Smooth muscle cell (in vitro differentiated cells): ENCODE measurements around the gene NUDT14. TPM values are rescaled to one million over a fixed set of nuclear protein-coding genes. Genes with fewer than 3 reads are reported as not detected.

Experiments
- DNase-seq: peaks from one replicate; lab custom pipeline; 2025; ENCODE audit not compliant: unreplicated experiment; lab: John Stamatoyannopoulos, UW
- H2AFZ ChIP-seq: fragments of 200-600 bp; sonication (generic); 2 replicates; pipeline ENCODE4 v1.6.0; 2016; ENCODE audit warnings: antibody characterized with exemption, low read depth, mild to moderate bottlenecking
- H3F3A ChIP-seq: fragments of 200-600 bp; sonication (generic); 2 replicates; pipeline ENCODE4 v1.6.0; 2017; ENCODE audit warnings: antibody characterized with exemption, low read depth
- H3K27ac ChIP-seq: fragments of 200-600 bp; sonication (generic); 2 replicates; pipeline ENCODE4 v1.5.1; 2016; ENCODE audit warnings: low read depth, mild to moderate bottlenecking
- H3K27me3 ChIP-seq: fragments of 200-600 bp; sonication (generic); 2 replicates; pipeline ENCODE4 v1.6.1; 2016; ENCODE audit warnings: low read depth, mild to moderate bottlenecking
- H3K36me3 ChIP-seq: fragments of 200-600 bp; sonication (generic); 2 replicates; pipeline ENCODE4 v1.5.1; 2016; ENCODE audit warnings: low read depth
- H3K4me1 ChIP-seq: fragments of 200-600 bp; sonication (generic); 2 replicates; pipeline ENCODE4 v1.5.1; 2016; ENCODE audit warnings: low read depth
- H3K4me2 ChIP-seq: fragments of 200-600 bp; sonication (generic); 2 replicates; pipeline ENCODE4 v1.6.0; 2016; ENCODE audit warnings: mild to moderate bottlenecking
- H3K4me3 ChIP-seq: fragments of 200-600 bp; sonication (generic); 2 replicates; pipeline ENCODE4 v1.5.1; 2016; ENCODE audit warnings: mild to moderate bottlenecking
- H3K79me2 ChIP-seq: fragments of 200-600 bp; sonication (generic); 2 replicates; pipeline ENCODE4 v1.6.0; 2016; ENCODE audit warnings: low read depth, mild to moderate bottlenecking
- H3K9ac ChIP-seq: fragments of 200-600 bp; sonication (generic); 2 replicates; pipeline ENCODE4 v1.6.0; 2016; ENCODE audit warnings: low read depth
- H3K9me3 ChIP-seq: fragments of 200-600 bp; sonication (generic); replicated peaks from 2 replicates; pipeline ENCODE4 v1.5.1; 2016; ENCODE audit warnings: low read depth
- H4K20me1 ChIP-seq: fragments of 200-600 bp; sonication (generic); 2 replicates; pipeline ENCODE4 v1.6.0; 2016; ENCODE audit warnings: low read depth
- CTCF ChIP-seq: fragments of 200-600 bp; sonication (generic); IDR thresholded peaks from 2 replicates; pipeline ENCODE4 v1.5.1; 2017; ENCODE audit warnings: borderline replicate concordance, mild to moderate bottlenecking, antibody characterized with exemption; ENCODE audit not compliant: insufficient read depth, poor library complexity, severe bottlenecking
- whole genome bisulfite sequencing: methylation state at CpG from one replicate; pipeline ENCODE4 v1.1.7; 2016; ENCODE audit warnings: low lambda C conversion rate; 5-methylcytosine and 5-hydroxymethylcytosine counted together
- polyA plus RNA-seq: library from polyadenylated mRNA; unstranded; fragments of >200 nt; fragmentation: Nextera tagmentation; extraction: Ambion mirVana; gene quantifications from 2 replicates; pipeline ENCODE4 v1.2.1, GENCODE V29; 2016
- total RNA-seq: library from RNA; depleted of rRNA; stranded (reverse); fragments of >200 nt; gene quantifications from 2 replicates; pipeline ENCODE4 v1.2.3, GENCODE V29; 2014

Gene NUDT14
- total and polyA plus RNA-seq, 2 experiments from 2014 or later, result 7.9 to 30.7 TPM

- H4K20me1 ChIP-seq, result no peaks in the 10 kb centered on the region
- no peaks in the 10 kb centered on the region for H3K4me1 ChIP-seq
- no peak overlapping the region for H3K4me2 ChIP-seq
- H3K27ac ChIP-seq, result no peak overlapping the region
- no peaks in the 10 kb centered on the region for H3F3A ChIP-seq
- H2AFZ ChIP-seq, result no peak overlapping the region
- no peaks in the 10 kb centered on the region for H3K27me3 ChIP-seq
- no peak overlapping the region for H3K9ac ChIP-seq
- no peak for TF ChIP-seq CTCF
- no peak for DNase-seq
- no peaks in the 10 kb centered on the region for H3K9me3 ChIP-seq
- no peak overlapping the region for H3K4me3 ChIP-seq
- H3K36me3 ChIP-seq, result no peaks in the 10 kb centered on the region
- WGBS, result 90% methylated on average over 4 of the region's 18 CpGs
- H3K79me2 ChIP-seq, result no peaks in the 10 kb centered on the region
Observed at GRCh38 chr14:105149146-105149781, 31.8 kb downstream of the NUDT14 start.

- Histone ChIP-seq H3F3A (no peaks in the 10 kb centered on the region), H3K9ac (no peak overlapping the region), H3K36me3 (no peaks in the 10 kb centered on the region), H3K27ac (no peak overlapping the region), H3K4me2 (no peak overlapping the region), H3K4me1 (no peaks in the 10 kb centered on the region), H3K9me3 (no peaks in the 10 kb centered on the region), H3K79me2 (no peaks in the 10 kb centered on the region), H3K4me3 (no peak overlapping the region), H2AFZ (no peak overlapping the region), H3K27me3 (no peaks in the 10 kb centered on the region), H4K20me1 (no peaks in the 10 kb centered on the region)
- WGBS, result 96% methylated on average over 24 of the region's 27 CpGs
- no peak for DNase-seq
- no peak for TF ChIP-seq CTCF
Observed at GRCh38 chr14:105148604-105149145, 32.4 kb downstream of the NUDT14 start.

- DNase-seq, result no peak
- H3K27ac ChIP-seq, result no peak overlapping the region
- H2AFZ ChIP-seq, result no peak overlapping the region
- no peak for TF ChIP-seq CTCF
- no peak overlapping the region for H3K4me2 ChIP-seq
- WGBS, result 96% methylated on average over 35 of the region's 62 CpGs
- no peaks in the 10 kb centered on the region for H3F3A ChIP-seq
- H3K9ac ChIP-seq, result no peak overlapping the region
- no peaks in the 10 kb centered on the region for H3K36me3 ChIP-seq
- H3K27me3 ChIP-seq, result no peaks in the 10 kb centered on the region
- H3K4me1 ChIP-seq, result no peaks in the 10 kb centered on the region
- no peak overlapping the region for H3K4me3 ChIP-seq
- H4K20me1 ChIP-seq, result no peaks in the 10 kb centered on the region
- H3K9me3 ChIP-seq, result no peaks in the 10 kb centered on the region
- H3K79me2 ChIP-seq, result no peaks in the 10 kb centered on the region
Observed at GRCh38 chr14:105147671-105148603, 33.2 kb downstream of the NUDT14 start.
